LNCAP (cell line): Measurements from ENCODE around the gene AKTIP.
A peak's percentile ranks its signal among the peaks of the same experiment; 100 is the strongest.

ENCODE experiments used
- TF ChIP-seq, protein P1 (sequence below): fragments of 450-650 bp; IDR thresholded peaks from 2 replicates; pipeline ENCODE4 v1.5.1; 2017; ENCODE audit warnings: mild to moderate bottlenecking

AKTIP gene

GRCh38 chr16:53502331-53503269 is at the start of gene AKTIP:
Gene AKTIP, minus strand, starts transcription at chr16:53503209. Its CDS starts 2,950 bp downstream, at chr16:53500259.
- TF ChIP-seq, protein P1, sequence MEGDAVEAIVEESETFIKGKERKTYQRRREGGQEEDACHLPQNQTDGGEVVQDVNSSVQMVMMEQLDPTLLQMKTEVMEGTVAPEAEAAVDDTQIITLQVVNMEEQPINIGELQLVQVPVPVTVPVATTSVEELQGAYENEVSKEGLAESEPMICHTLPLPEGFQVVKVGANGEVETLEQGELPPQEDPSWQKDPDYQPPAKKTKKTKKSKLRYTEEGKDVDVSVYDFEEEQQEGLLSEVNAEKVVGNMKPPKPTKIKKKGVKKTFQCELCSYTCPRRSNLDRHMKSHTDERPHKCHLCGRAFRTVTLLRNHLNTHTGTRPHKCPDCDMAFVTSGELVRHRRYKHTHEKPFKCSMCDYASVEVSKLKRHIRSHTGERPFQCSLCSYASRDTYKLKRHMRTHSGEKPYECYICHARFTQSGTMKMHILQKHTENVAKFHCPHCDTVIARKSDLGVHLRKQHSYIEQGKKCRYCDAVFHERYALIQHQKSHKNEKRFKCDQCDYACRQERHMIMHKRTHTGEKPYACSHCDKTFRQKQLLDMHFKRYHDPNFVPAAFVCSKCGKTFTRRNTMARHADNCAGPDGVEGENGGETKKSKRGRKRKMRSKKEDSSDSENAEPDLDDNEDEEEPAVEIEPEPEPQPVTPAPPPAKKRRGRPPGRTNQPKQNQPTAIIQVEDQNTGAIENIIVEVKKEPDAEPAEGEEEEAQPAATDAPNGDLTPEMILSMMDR, result no peak

GRCh38 chr16:53549970-53550690 is 47.1 kb upstream of the AKTIP start:
- TF ChIP-seq, protein P1, result peak; percentile 79

GRCh38 chr16:53546988-53547391 is 44.0 kb upstream of the AKTIP start:
- TF ChIP-seq, protein P1, result peak; percentile 43; the same call in 1 of the 2 replicates

DNA sequence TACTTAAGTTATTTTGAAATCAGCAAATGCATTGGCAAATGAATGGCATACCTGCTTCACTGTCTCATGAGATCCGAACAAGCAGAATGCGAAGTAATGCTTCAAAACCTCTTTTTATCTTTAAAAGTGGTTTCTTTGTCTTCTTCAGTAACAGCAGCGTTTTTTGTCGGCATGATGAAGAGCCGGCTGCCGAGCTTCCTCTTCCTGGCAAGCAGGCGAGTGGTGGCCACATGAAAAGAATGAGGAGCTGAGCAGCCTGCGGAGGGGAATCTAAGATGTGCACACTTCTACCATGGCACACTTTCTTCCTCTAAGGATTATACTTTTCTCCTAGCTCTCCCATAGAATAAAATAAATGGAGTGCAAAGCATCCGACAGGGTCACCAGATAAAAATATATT is 42.4 kb upstream of the AKTIP start:
- TF ChIP-seq, protein P1, result no peak

- TF ChIP-seq, protein P1, result no peak
Observed at GRCh38 chr16:53542283-53542682, 39.3 kb upstream of the AKTIP start.

DNA sequence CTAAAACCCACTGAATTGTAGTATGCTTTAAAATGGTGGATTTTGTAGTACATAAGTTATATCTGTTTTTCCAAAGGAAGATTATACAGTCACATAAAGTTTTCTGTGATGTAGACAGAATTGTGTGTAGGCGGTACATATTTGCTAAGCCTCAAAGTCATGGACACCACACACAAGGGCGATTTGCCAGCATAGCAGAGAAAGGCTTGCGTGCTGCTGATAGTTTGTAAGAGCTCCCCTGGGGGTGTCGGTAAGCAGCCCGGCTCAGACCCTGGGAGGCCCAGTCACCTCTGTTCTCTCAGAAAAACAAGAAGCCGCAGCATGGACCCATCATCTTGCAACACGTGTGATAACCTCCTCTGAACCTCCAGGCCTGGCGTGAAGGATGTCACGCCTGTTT is 38.3 kb upstream of the AKTIP start:
- TF ChIP-seq, protein P1, result no peak

- TF ChIP-seq, protein P1, result no peak
Observed at GRCh38 chr16:53537626-53538025, 34.6 kb upstream of the AKTIP start.
